Ishikawa (cell line): ENCODE results near the gene MAMDC4.

Experiments
- CEBPB ChIP-seq: IDR thresholded peaks from 2 replicates; pipeline ENCODE4 v1.6.1; 2012
- CREB1 ChIP-seq: IDR thresholded peaks from 2 replicates; pipeline ENCODE4 v1.6.1; 2012; ENCODE audit warnings: low read depth
- EGR1 ChIP-seq: IDR thresholded peaks from 2 replicates; pipeline ENCODE4 v1.6.1; 2012
- EP300 ChIP-seq: IDR thresholded peaks from 2 replicates; pipeline ENCODE4 v1.6.1; 2012; ENCODE audit warnings: borderline replicate concordance
- FOXM1 ChIP-seq: IDR thresholded peaks from 2 replicates; pipeline ENCODE4 v1.6.1; 2012; ENCODE audit warnings: low read depth, borderline replicate concordance
- MAX ChIP-seq: IDR thresholded peaks from 2 replicates; pipeline ENCODE4 v1.6.1; 2012
- NFIC ChIP-seq: IDR thresholded peaks from 2 replicates; pipeline ENCODE4 v1.6.1; 2012
- RAD21 ChIP-seq: IDR thresholded peaks from 2 replicates; pipeline ENCODE4 v1.6.1; 2012; ENCODE audit warnings: low read depth
- REST ChIP-seq: IDR thresholded peaks from 2 replicates; pipeline ENCODE4 v1.6.1; 2012; ENCODE audit warnings: low read depth, mild to moderate bottlenecking
- TAF1 ChIP-seq: IDR thresholded peaks from 2 replicates; pipeline ENCODE4 v1.6.1; 2012; ENCODE audit warnings: low read depth, mild to moderate bottlenecking
- TCF12 ChIP-seq: IDR thresholded peaks from 2 replicates; pipeline ENCODE4 v1.6.1; 2012; ENCODE audit warnings: low read depth
- TEAD4 ChIP-seq: IDR thresholded peaks from 2 replicates; pipeline ENCODE4 v1.6.1; 2012
- USF1 ChIP-seq: IDR thresholded peaks from 2 replicates; pipeline ENCODE4 v1.6.1; 2012
- YY1 ChIP-seq: IDR thresholded peaks from 2 replicates; pipeline ENCODE4 v1.6.1; 2012; ENCODE audit warnings: low read depth
- ZBTB7A ChIP-seq: IDR thresholded peaks from 2 replicates; pipeline ENCODE4 v1.6.1; 2012; ENCODE audit warnings: low read depth

The MAMDC4 gene

GRCh38 chr9:136826703-136827582, 25.2 kb upstream of the MAMDC4 start:
- TF ChIP-seq YY1 (no peak), TAF1 (no peak), NFIC (no peak), USF1 (no peak), ZBTB7A (no peak), RAD21 (no peak), REST (no peak), MAX (no peak)

- TF ChIP-seq TAF1 (no peak), EP300 (no peak), EGR1 (no peak), FOXM1 (no peak), CREB1 (no peak), MAX (no peak), ZBTB7A (no peak), TEAD4 (no peak), CEBPB (no peak), YY1 (no peak), RAD21 (no peak), REST (no peak), NFIC (no peak), USF1 (no peak), TCF12 (no peak)
Measured at GRCh38 chr9:136827794-136828473, 24.2 kb upstream of the MAMDC4 start.

- no peak for TF ChIP-seq FOXM1
Measured at GRCh38 chr9:136828474-136829140, 23.5 kb upstream of the MAMDC4 start.

- TF ChIP-seq TCF12 (no peak), USF1 (no peak)
Measured at GRCh38 chr9:136829412-136829811, 22.7 kb upstream of the MAMDC4 start.

- TF ChIP-seq TAF1: no peak
- no peak for TF ChIP-seq NFIC
- no peak for TF ChIP-seq CREB1
- TF ChIP-seq FOXM1: no peak
- no peak for TF ChIP-seq RAD21
- no peak for TF ChIP-seq MAX
- no peak for TF ChIP-seq EGR1
- TF ChIP-seq USF1: no peak
- no peak for TF ChIP-seq YY1
Measured at GRCh38 chr9:136829981-136830885, 21.9 kb upstream of the MAMDC4 start.
